ENCODE data around the gene CMIP.

CMIP gene

DNA sequence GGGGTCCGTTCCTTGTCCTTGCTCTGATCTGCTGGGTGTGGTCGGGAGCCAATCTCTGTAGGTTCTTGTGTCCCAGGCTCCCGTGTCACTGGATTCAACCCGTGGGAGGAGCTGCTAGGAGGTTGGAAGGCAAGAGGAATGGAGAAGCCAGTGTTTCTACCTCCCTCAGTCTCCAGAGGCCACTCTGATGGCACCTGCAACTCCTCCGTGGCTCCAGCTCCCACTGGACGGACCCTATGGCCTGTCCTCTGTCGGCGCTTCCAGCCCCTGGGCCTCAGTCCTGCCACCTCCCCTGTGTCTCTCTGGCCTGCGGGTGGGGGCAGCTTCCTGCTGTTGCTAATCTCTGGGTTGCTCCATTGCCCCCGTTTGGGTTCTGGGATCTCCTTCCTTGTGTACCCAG lies 71.1 kb downstream of the CMIP start:
- Histone ChIP-seq H3K27ac (ENCODE audit: low read depth, low read length) (no peak overlapping the region), H3K4me1 (ENCODE audit: control insufficient read depth, insufficient read depth, low read length) (peaks cover 11% of the 10 kb centered on the region), H3K36me3 (ENCODE audit: control insufficient read depth, insufficient read depth, low read length) (no peaks in the 10 kb centered on the region; the same call in none of the 2 replicates), H3K9me3 (ENCODE audit: control insufficient read depth, insufficient read depth, low read length) (no peaks in the 10 kb centered on the region), H3K27me3 (ENCODE audit: control insufficient read depth, insufficient read depth, low read length) (no peaks in the 10 kb centered on the region), H3K9ac (ENCODE audit: low read depth, low read length) (no peak overlapping the region), H3K4me3 (ENCODE audit: low read depth, low read length) (no peak overlapping the region)

GRCh38 chr16:81516478-81517149 lies 72.0 kb downstream of the CMIP start:
- H3K27ac ChIP-seq (ENCODE audit: low read depth, low read length) = no peak overlapping the region
- H3K27me3 ChIP-seq (ENCODE audit: control insufficient read depth, insufficient read depth, low read length) = no peaks in the 10 kb centered on the region
- no peaks in the 10 kb centered on the region for H3K9me3 ChIP-seq (ENCODE audit: control insufficient read depth, insufficient read depth, low read length)
- no peak overlapping the region for H3K9ac ChIP-seq (ENCODE audit: low read depth, low read length)
- H3K36me3 ChIP-seq (ENCODE audit: control insufficient read depth, insufficient read depth, low read length) = no peaks in the 10 kb centered on the region; the same call in none of the 2 replicates
- no peak overlapping the region for H3K4me3 ChIP-seq (ENCODE audit: low read depth, low read length)
- H3K4me1 ChIP-seq (ENCODE audit: control insufficient read depth, insufficient read depth, low read length) = peaks cover 11% of the 10 kb centered on the region

DNA sequence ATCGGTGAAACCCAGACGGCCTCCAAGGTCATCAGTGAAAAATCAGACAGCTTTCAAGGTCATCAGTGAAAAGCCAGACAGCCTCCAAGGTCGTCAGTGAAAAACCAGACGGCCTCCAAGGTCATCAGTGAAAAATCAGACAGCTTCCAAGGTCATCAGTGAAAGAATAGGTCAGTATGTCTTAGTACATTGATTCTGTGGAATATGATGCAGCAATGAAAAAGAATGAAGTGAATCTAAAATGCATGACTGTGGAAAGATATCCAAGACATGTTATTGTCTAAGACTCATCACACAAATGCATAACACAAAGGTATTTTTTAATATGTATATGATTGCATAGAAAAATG lies 72.5 kb downstream of the CMIP start:
- H3K9ac ChIP-seq (ENCODE audit: low read depth, low read length) = no peak overlapping the region
- H3K4me3 ChIP-seq (ENCODE audit: low read depth, low read length) = no peak overlapping the region
- no peak overlapping the region for H3K27ac ChIP-seq (ENCODE audit: low read depth, low read length)
- peaks cover 11% of the 10 kb centered on the region for H3K4me1 ChIP-seq (ENCODE audit: control insufficient read depth, insufficient read depth, low read length)
- H3K27me3 ChIP-seq (ENCODE audit: control insufficient read depth, insufficient read depth, low read length) = no peaks in the 10 kb centered on the region
- no peaks in the 10 kb centered on the region; the same call in none of the 2 replicates for H3K36me3 ChIP-seq (ENCODE audit: control insufficient read depth, insufficient read depth, low read length)
- no peaks in the 10 kb centered on the region for H3K9me3 ChIP-seq (ENCODE audit: control insufficient read depth, insufficient read depth, low read length)

- no peaks in the 10 kb centered on the region for H3K9me3 ChIP-seq (ENCODE audit: control insufficient read depth, insufficient read depth, low read length)
- H3K27me3 ChIP-seq (ENCODE audit: control insufficient read depth, insufficient read depth, low read length) = no peaks in the 10 kb centered on the region
- H3K4me1 ChIP-seq (ENCODE audit: control insufficient read depth, insufficient read depth, low read length) = peaks cover 11% of the 10 kb centered on the region
- H3K4me3 ChIP-seq (ENCODE audit: low read depth, low read length) = no peak overlapping the region
- no peaks in the 10 kb centered on the region; the same call in none of the 2 replicates for H3K36me3 ChIP-seq (ENCODE audit: control insufficient read depth, insufficient read depth, low read length)
- no peak overlapping the region for H3K27ac ChIP-seq (ENCODE audit: low read depth, low read length)
- H3K9ac ChIP-seq (ENCODE audit: low read depth, low read length) = no peak overlapping the region
Measured at GRCh38 chr16:81517629-81518438, 73.2 kb downstream of the CMIP start.

DNA sequence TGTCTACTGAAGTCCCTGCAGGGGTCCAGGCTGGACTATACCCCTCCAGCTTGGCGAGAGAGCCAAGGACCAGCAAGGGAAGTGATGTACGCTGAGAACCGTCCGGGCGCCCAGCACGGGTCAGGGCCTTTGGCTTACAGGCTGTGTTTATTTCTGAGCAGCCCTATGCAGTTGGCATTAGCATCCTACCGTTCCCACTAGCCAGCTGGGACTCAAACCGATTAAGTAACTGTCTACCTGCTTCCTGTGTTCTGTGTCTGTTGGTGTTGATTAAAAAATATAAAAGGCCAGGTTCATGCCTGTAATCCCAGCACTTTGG lies 73.8 kb downstream of the CMIP start:
- Histone ChIP-seq H3K36me3 (ENCODE audit: control insufficient read depth, insufficient read depth, low read length) (no peaks in the 10 kb centered on the region; the same call in none of the 2 replicates), H3K4me3 (ENCODE audit: low read depth, low read length) (no peak overlapping the region), H3K4me1 (ENCODE audit: control insufficient read depth, insufficient read depth, low read length) (peaks cover 6% of the 10 kb centered on the region), H3K9ac (ENCODE audit: low read depth, low read length) (no peak overlapping the region), H3K9me3 (ENCODE audit: control insufficient read depth, insufficient read depth, low read length) (no peaks in the 10 kb centered on the region), H3K27ac (ENCODE audit: low read depth, low read length) (no peak overlapping the region), H3K27me3 (ENCODE audit: control insufficient read depth, insufficient read depth, low read length) (no peaks in the 10 kb centered on the region)

DNA sequence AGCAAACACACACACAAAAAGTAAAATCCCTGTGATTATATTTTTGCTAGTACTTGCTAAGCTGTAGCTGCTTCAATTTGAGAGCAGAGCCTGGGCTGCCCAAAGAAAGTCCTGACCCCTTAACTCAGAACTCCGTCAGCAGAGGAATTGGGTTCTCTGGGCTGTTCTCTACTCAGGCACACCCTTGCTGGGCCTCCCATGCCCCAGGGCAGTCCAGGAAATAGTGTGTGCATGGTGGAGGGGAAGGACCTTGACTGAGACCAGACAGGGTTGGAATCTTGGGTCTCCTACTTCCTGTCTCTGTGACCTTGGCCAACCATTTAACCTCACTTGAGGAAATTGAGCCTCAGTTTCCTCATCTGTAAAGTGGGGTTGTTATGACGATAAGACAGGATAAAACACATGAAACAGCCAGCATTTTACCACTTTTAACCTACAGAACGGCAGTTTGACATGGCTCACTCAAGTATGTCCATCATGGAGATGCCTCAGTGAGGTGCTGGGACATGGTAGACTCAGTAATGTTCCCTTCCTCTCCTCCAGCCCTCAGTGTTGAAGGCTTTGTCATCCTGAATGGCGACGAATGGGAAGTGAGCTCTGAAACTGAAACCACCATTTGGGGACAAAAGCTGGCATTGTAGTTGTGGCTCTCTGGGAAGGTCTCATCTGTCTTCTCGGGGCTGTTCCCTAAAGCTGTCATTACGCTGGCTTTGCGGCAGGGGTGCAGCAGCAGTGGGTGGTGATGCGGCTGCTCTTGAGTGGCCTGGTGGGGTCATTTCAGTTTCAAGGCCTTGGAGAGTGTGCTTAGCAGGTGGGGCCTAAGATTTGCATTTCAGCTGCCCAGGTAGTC lies 74.9 kb downstream of the CMIP start:
- H3K9me3 ChIP-seq (ENCODE audit: control insufficient read depth, insufficient read depth, low read length) = no peaks in the 10 kb centered on the region
- no peaks in the 10 kb centered on the region for H3K27me3 ChIP-seq (ENCODE audit: control insufficient read depth, insufficient read depth, low read length)
- no peak overlapping the region for H3K4me3 ChIP-seq (ENCODE audit: low read depth, low read length)
- H3K9ac ChIP-seq (ENCODE audit: low read depth, low read length) = no peak overlapping the region
- H3K36me3 ChIP-seq (ENCODE audit: control insufficient read depth, insufficient read depth, low read length) = no peaks in the 10 kb centered on the region; the same call in none of the 2 replicates
- no peak overlapping the region for H3K27ac ChIP-seq (ENCODE audit: low read depth, low read length)
- no peaks in the 10 kb centered on the region for H3K4me1 ChIP-seq (ENCODE audit: control insufficient read depth, insufficient read depth, low read length)

- H3K4me3 ChIP-seq (ENCODE audit: low read depth, low read length) = no peak overlapping the region
- no peaks in the 10 kb centered on the region; the same call in none of the 2 replicates for H3K36me3 ChIP-seq (ENCODE audit: control insufficient read depth, insufficient read depth, low read length)
- H3K27me3 ChIP-seq (ENCODE audit: control insufficient read depth, insufficient read depth, low read length) = no peaks in the 10 kb centered on the region
- no peak overlapping the region for H3K27ac ChIP-seq (ENCODE audit: low read depth, low read length)
- no peaks in the 10 kb centered on the region for H3K9me3 ChIP-seq (ENCODE audit: control insufficient read depth, insufficient read depth, low read length)
- no peak overlapping the region for H3K9ac ChIP-seq (ENCODE audit: low read depth, low read length)
- H3K4me1 ChIP-seq (ENCODE audit: control insufficient read depth, insufficient read depth, low read length) = no peaks in the 10 kb centered on the region
Measured at GRCh38 chr16:81520151-81520470, 75.5 kb downstream of the CMIP start.

DNA sequence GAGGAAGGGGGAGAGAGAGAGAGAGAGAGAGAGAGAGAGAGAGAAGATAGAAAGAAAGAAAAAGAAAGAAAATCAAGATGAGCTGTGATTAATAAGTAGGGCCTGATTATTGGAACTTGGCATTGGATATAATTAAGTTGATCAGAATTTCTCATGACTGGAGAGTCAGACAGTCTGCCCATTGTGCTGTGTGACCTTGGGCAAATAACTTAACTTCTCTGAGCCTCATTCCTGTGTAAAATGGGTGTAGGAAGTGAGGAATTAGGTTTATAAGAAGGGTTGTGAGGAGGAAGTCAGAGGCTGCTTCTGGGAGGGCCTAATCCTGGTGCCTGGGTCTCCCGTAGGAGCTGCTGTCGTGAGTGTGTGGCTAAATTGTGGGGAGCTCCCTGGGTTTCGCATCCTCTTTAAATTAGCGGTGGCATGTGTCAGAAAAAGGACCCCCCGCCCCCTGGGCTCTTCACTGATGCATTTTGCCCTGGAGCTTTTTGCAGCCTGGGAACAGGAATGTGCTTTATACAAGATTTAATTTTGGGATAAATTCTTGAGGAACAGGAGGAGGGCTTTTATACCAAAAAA lies 76.0 kb downstream of the CMIP start:
- Histone ChIP-seq H3K4me3 (ENCODE audit: low read depth, low read length) (no peak overlapping the region), H3K4me1 (ENCODE audit: control insufficient read depth, insufficient read depth, low read length) (no peaks in the 10 kb centered on the region)

DNA sequence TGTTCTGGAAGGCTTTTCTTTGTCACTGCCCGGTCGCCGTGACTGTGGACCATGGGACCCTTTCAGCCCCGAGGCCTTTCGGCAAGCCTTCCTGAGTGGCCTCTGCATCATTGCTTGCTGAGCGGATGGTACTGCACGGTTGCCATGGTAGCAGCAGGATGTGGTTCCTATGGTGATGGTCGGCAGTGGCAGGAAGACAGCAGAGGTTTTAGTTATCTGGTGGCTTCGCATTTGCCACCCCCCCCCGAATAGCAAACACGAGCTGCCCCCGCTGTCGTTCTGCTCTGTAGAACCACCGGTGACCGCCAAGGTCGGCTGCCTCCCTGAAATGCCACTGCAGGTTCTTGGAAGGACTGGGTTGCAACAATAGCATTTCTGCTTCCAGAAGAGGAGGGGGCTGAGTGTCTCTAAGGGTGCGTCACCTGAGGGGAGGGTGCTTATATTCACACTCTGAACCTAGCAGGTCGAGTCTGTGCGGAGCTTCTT lies 76.6 kb downstream of the CMIP start:
- H3K9me3 ChIP-seq (ENCODE audit: control insufficient read depth, insufficient read depth, low read length) = no peaks in the 10 kb centered on the region
- no peaks in the 10 kb centered on the region for H3K4me1 ChIP-seq (ENCODE audit: control insufficient read depth, insufficient read depth, low read length)
- no peak overlapping the region for H3K4me3 ChIP-seq (ENCODE audit: low read depth, low read length)
- H3K27ac ChIP-seq (ENCODE audit: low read depth, low read length) = no peak overlapping the region
- no peaks in the 10 kb centered on the region for H3K27me3 ChIP-seq (ENCODE audit: control insufficient read depth, insufficient read depth, low read length)
- no peaks in the 10 kb centered on the region; the same call in 1 of the 2 replicates for H3K36me3 ChIP-seq (ENCODE audit: control insufficient read depth, insufficient read depth, low read length)
- no peak overlapping the region for H3K9ac ChIP-seq (ENCODE audit: low read depth, low read length)

More for the DNA sequence above, 76.0 kb downstream of the CMIP start:
- Histone ChIP-seq H3K27me3 (ENCODE audit: control insufficient read depth, insufficient read depth, low read length) (no peaks in the 10 kb centered on the region), H3K36me3 (ENCODE audit: control insufficient read depth, insufficient read depth, low read length) (no peaks in the 10 kb centered on the region; the same call in none of the 2 replicates), H3K9me3 (ENCODE audit: control insufficient read depth, insufficient read depth, low read length) (no peaks in the 10 kb centered on the region), H3K27ac (ENCODE audit: low read depth, low read length) (no peak overlapping the region), H3K9ac (ENCODE audit: low read depth, low read length) (no peak overlapping the region)

DNA sequence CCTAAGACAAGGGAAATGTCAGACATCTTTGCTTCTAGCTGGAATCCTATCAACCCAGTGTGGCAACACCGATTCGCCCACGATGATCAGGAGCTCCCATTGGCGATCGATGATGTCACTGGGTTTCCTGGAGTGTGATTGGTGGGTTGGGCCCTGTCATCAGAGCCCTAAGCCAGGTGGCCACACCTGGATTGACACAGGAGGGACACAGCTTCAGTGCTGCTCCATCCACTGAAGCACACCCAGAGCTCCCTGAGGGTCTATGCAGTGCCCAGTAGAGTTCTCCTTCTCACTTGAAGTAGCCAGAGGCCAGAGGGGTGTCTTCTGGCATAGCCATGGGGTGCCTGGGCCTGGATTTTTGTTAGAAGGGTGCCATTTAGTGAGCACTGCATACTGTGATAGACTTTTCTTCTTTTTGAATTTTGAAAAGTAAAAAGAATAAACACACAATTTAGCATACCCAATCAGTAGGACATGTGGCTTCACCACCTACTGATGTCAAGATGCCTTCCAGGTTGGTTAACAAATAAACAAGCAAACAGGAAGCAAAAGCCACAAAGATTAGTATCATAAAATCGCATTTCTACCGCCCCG lies 77.6 kb downstream of the CMIP start:
- Histone ChIP-seq H3K9ac (ENCODE audit: low read depth, low read length) (no peak overlapping the region), H3K27ac (ENCODE audit: low read depth, low read length) (no peak overlapping the region), H3K9me3 (ENCODE audit: control insufficient read depth, insufficient read depth, low read length) (no peaks in the 10 kb centered on the region), H3K4me1 (ENCODE audit: control insufficient read depth, insufficient read depth, low read length) (no peaks in the 10 kb centered on the region), H3K27me3 (ENCODE audit: control insufficient read depth, insufficient read depth, low read length) (no peaks in the 10 kb centered on the region), H3K4me3 (ENCODE audit: low read depth, low read length) (no peak overlapping the region), H3K36me3 (ENCODE audit: control insufficient read depth, insufficient read depth, low read length) (no peaks in the 10 kb centered on the region; the same call in 1 of the 2 replicates)

All from HUES48 (cell line).